ENCODE data around the gene S1PR4.

GRCh38 chr19:3153286-3154230 lies 25.0 kb upstream of the S1PR4 start:
- TF ChIP-seq, protein P1, sequence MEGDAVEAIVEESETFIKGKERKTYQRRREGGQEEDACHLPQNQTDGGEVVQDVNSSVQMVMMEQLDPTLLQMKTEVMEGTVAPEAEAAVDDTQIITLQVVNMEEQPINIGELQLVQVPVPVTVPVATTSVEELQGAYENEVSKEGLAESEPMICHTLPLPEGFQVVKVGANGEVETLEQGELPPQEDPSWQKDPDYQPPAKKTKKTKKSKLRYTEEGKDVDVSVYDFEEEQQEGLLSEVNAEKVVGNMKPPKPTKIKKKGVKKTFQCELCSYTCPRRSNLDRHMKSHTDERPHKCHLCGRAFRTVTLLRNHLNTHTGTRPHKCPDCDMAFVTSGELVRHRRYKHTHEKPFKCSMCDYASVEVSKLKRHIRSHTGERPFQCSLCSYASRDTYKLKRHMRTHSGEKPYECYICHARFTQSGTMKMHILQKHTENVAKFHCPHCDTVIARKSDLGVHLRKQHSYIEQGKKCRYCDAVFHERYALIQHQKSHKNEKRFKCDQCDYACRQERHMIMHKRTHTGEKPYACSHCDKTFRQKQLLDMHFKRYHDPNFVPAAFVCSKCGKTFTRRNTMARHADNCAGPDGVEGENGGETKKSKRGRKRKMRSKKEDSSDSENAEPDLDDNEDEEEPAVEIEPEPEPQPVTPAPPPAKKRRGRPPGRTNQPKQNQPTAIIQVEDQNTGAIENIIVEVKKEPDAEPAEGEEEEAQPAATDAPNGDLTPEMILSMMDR (IDR thresholded peaks at IDR 0.05) = no peak
- no peak for TF ChIP-seq POLR2AphosphoS5 (IDR thresholded peaks at IDR 0.05; ENCODE audit: low read depth, low read length)
- TF ChIP-seq ZBTB33 (IDR thresholded peaks at IDR 0.05; ENCODE audit: borderline replicate concordance, low read depth) = no peak
- no peak for TF ChIP-seq TEAD4 (IDR thresholded peaks at IDR 0.05; ENCODE audit: borderline replicate concordance, insufficient read depth)
- TF ChIP-seq YY1 (IDR thresholded peaks at IDR 0.05; ENCODE audit: low read depth) = no peak
- no peak for TF ChIP-seq MEF2A (IDR thresholded peaks at IDR 0.05; ENCODE audit: borderline replicate concordance, low read depth)
